ENCODE measurements around the gene TPST2. TPM values are rescaled to one million over a fixed set of nuclear protein-coding genes. Genes with fewer than 3 reads are reported as not detected.
"Not testable (repeated sequence)": the region's sequence is repeated elsewhere in the genome, so short reads cannot be mapped to it uniquely, and the experiment has no call there.

The TPST2 gene
- total RNA-seq, 4 donors from 2014 or later, result 99.2 to 154 (median 121) TPM

DNA sequence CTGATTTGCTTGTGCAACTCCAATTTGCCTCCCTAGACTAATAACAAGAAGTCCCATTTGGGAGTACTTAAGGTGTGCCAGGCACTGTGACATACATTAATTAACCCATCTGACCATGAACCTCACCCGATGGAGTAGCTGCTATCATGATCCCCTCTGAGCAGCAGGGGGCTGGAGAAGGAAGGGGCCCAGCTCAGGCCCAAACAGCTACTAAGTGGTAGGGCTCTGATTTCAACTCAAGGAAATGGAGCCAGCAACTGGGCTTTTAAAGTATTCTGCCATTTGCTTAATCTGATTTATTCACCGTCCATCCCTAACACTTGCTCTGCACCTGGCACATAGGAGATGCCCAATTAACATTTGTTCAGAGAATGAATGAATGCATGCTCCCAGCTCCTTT, 26.7 kb upstream of the TPST2 start:
- no peak overlapping the region for H3K4me3 ChIP-seq (replicated peaks in 1 of 3)
- peaks cover 3% of the 10 kb centered on the region for H3K27me3 ChIP-seq
- no peak for DNase-seq
- WGBS, 2 donors, result 61 to 75% methylated on average over 2 of the region's 2 CpGs
- no peaks in the 10 kb centered on the region for H3K36me3 ChIP-seq
- peaks cover 0 to 4% of the 10 kb centered on the region in 2 donors for H3K4me1 ChIP-seq
- intact Hi-C loops (cut with DNase I), result no loop called here
- no peaks in the 10 kb centered on the region for H3K9me3 ChIP-seq
- TF ChIP-seq, protein P1, sequence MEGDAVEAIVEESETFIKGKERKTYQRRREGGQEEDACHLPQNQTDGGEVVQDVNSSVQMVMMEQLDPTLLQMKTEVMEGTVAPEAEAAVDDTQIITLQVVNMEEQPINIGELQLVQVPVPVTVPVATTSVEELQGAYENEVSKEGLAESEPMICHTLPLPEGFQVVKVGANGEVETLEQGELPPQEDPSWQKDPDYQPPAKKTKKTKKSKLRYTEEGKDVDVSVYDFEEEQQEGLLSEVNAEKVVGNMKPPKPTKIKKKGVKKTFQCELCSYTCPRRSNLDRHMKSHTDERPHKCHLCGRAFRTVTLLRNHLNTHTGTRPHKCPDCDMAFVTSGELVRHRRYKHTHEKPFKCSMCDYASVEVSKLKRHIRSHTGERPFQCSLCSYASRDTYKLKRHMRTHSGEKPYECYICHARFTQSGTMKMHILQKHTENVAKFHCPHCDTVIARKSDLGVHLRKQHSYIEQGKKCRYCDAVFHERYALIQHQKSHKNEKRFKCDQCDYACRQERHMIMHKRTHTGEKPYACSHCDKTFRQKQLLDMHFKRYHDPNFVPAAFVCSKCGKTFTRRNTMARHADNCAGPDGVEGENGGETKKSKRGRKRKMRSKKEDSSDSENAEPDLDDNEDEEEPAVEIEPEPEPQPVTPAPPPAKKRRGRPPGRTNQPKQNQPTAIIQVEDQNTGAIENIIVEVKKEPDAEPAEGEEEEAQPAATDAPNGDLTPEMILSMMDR (IDR thresholded peaks at IDR 0.05), result no peak
- TF ChIP-seq POLR2A (IDR thresholded peaks at IDR 0.05), result no peak
- H3K27ac ChIP-seq, result no peak overlapping the region

DNA sequence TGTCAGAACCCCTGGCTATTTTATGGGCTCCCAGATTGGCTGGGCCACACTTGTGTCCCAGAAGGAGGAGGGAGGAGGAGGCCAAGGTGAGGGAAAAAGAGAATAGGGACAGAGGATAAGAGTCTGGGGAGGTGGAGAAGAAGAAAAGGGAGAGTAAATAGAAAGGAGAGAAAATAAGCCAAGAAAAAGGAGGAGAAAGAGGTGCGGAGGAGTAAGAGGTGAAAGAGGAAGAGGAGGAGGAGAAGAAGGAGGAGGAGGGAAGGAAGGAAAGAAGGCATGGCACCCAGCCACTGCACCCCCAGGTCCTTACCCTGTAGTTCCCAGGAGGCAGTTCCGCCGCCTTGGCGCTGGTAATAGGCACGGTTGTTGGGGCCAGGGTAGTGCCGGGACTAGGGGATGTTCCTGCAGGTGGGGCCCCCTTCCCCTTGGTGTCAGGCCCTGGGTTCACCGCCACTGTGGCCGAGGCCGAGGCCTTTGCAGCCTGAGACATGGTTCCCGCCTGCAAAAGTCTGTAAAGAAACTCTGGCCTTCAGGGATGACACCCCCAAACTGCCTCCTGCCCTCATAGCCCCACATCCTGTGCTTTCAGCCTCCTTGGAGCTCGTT, 26.0 kb upstream of the TPST2 start:
- DNase-seq, result no peak
- Histone ChIP-seq H3K27me3 (peaks cover 3% of the 10 kb centered on the region), H3K36me3 (no peaks in the 10 kb centered on the region), H3K9me3 (no peaks in the 10 kb centered on the region), H3K27ac (no peak overlapping the region), H3K4me3 (replicated peaks in 1 of 3) (no peak overlapping the region), H3K4me1 (peaks cover 0 to 4% of the 10 kb centered on the region in 2 donors)
- WGBS, 2 donors, result 78 to 83% methylated on average over 11 of the region's 11 CpGs
- no peak for TF ChIP-seq POLR2A (IDR thresholded peaks at IDR 0.05)
- TF ChIP-seq, protein P1 (IDR thresholded peaks at IDR 0.05), result no peak
- intact Hi-C loops (cut with DNase I), result no loop called here

DNA sequence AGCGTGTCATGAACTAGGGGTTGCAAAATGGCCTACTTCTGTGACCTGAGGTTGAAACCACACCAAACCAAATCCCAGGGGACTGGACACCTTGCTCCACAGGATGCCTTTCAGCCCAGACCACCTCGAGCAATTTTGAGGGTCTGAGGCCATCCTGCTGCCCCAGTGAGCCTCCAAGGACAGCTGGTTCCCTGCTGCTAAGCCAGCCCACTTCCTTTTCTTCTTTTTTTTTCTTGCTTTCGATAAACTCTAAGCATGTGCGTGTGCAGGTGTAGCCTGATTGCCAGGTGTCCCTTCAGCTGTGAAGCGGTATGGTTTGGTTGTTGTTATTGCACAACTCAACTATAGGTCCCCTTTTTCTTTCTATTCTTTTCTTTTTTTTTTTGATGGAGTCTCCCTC, 25.2 kb upstream of the TPST2 start:
- Histone ChIP-seq H3K27ac (no peak overlapping the region), H3K36me3 (no peaks in the 10 kb centered on the region), H3K27me3 (peaks cover 3% of the 10 kb centered on the region), H3K4me3 (replicated peaks in 1 of 3) (no peak overlapping the region), H3K9me3 (no peaks in the 10 kb centered on the region), H3K4me1 (peaks cover 0 to 4% of the 10 kb centered on the region in 2 donors)
- WGBS, 2 donors, result 44 to 45% methylated on average over 5 of the region's 5 CpGs
- TF ChIP-seq, protein P1 (IDR thresholded peaks at IDR 0.05), result no peak
- TF ChIP-seq POLR2A (IDR thresholded peaks at IDR 0.05), result no peak
- intact Hi-C loops (cut with DNase I), result no loop called here
- DNase-seq, result no peak

DNA sequence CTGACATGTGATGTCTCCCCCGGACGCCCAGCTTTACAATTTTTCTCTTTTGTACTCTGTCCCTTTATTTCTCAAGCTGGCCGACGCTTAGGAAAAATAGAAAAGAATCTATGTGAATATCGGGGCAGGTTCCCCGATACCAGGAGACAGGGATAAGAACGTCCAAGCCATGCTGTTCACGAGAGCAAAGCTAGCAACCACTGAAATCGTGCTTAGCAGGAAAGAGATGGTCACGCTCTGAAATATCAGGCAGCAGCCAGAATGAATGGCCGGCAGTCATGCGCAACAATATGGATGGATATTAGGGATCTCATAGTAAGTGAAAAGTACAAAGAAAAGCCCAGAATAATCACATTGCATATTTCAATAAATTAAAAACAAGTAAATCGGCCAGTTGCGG, 24.4 kb upstream of the TPST2 start:
- no peaks in the 10 kb centered on the region for H3K9me3 ChIP-seq
- no peaks in the 10 kb centered on the region for H3K36me3 ChIP-seq
- no peak overlapping the region for H3K27ac ChIP-seq
- H3K27me3 ChIP-seq, result peaks cover 3% of the 10 kb centered on the region
- DNase-seq, result no peak
- 52 to 59% methylated on average over 14 of the region's 14 CpGs for WGBS, 2 donors
- H3K4me1 ChIP-seq, result no peaks in the 10 kb centered on the region
- no peak overlapping the region for H3K4me3 ChIP-seq (replicated peaks in 1 of 3)
- no peak for TF ChIP-seq POLR2A (IDR thresholded peaks at IDR 0.05)
- TF ChIP-seq, protein P1 (IDR thresholded peaks at IDR 0.05), result no peak
- intact Hi-C loops (cut with DNase I), result no loop called here

DNA sequence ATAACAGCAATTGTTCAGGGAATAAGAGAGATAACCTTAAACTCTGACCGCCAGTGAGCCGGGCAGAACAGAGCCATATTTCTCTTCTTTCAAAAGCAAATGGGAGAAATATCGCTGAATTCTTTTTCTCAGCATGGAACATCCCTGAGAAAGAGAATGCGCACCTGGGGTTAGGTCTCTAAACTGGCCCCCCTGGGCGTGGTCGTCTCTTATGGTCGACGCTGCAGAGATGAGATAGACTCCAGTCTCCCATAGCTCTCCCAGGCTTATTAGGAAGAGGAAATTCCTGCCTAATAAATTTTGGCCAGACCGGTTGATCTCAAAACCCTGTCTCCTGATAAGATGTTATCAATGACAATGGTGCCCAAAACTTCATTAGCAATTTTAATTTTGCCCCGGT, 23.8 kb upstream of the TPST2 start:
- H3K36me3 ChIP-seq; DNase-seq; H3K9me3 ChIP-seq; intact Hi-C loops (cut with DNase I); H3K27me3 ChIP-seq; H3K27ac ChIP-seq; H3K4me3 ChIP-seq (replicated peaks in 1 of 3); H3K4me1 ChIP-seq: not testable (repeated sequence)
- WGBS, 2 donors, result 27 to 40% methylated on average over 10 of the region's 10 CpGs
